Gastrocnemius medialis (tissue), 4 donors: ENCODE data around the gene PEBP1. TPM values are rescaled to one million over a fixed set of nuclear protein-coding genes. Genes with fewer than 3 reads are reported as not detected.

Source experiments
- ATAC-seq, 2 donors: fragments of 150-250 bp; one replicate each; pipeline ENCODE4 v1.9.1; 2016
- DNase-seq, 2 donors: peaks; one replicate each; pipeline ENCODE4 v3.0.0-alpha.2; 2019
- H3K27ac ChIP-seq, 4 donors: fragments of 200-600 bp; sonication (generic); 1 replicate in 1 of 4; 2 replicates in 3 of 4; pipeline ENCODE4 v1.5.1; 2016 to 2018; ENCODE audit warnings: mild to moderate bottlenecking in 2 of 4, moderate library complexity in 1 of 4
- H3K27me3 ChIP-seq, 3 donors: fragments of 200-600 bp; sonication (generic) in 2 of 3; 1 replicate in 1 of 3; 2 replicates in 2 of 3; pipeline versions ENCODE4 v1.5.1 to v1.6.0; 2016 to 2019; ENCODE audit warnings: mild to moderate bottlenecking in 1 of 3, moderate library complexity in 1 of 3
- H3K36me3 ChIP-seq, 2 donors: fragments of 200-600 bp; sonication (generic) in 1 of 2; one replicate each; pipeline ENCODE4 v1.5.1; 2017 to 2018
- H3K4me1 ChIP-seq, 2 donors: fragments of 200-600 bp; sonication (generic) in 1 of 2; one replicate each; pipeline ENCODE4 v1.5.1; 2016 to 2017; ENCODE audit warnings: mild to moderate bottlenecking in 2 of 2
- H3K4me3 ChIP-seq, 4 donors: fragments of 200-600 bp; sonication (generic) in 3 of 4; 1 replicate in 1 of 4; 2 replicates in 3 of 4; pipeline ENCODE4 v1.5.1; 2016 to 2019; ENCODE audit warnings: mild to moderate bottlenecking in 2 of 4
- H3K9me3 ChIP-seq, 3 donors: fragments of 200-600 bp; sonication (generic) in 2 of 3; 1 replicate in 1 of 3; 2 replicates in 2 of 3; pipeline ENCODE4 v1.5.1; 2016 to 2019
- CTCF ChIP-seq, 5 experiments: fragments of 450-650 bp in 3 of 5; fragments of 200-600 bp in 2 of 5; sonication (generic) in 2 of 5; IDR thresholded peaks in 4 of 5; conservative IDR thresholded peaks in 1 of 5; 1 replicate in 4 of 5; 2 replicates in 1 of 5; pipeline ENCODE4 v1.5.1; 2016 to 2019; ENCODE audit warnings: antibody characterized with exemption in 5 of 5, mild to moderate bottlenecking in 3 of 5, moderate library complexity in 3 of 5
- POLR2A ChIP-seq, 2 donors: fragments of 450-650 bp; IDR thresholded peaks; one replicate each; pipeline ENCODE4 v1.6.1; 2017; ENCODE audit warnings: antibody characterized with exemption in 2 of 2, mild to moderate bottlenecking in 2 of 2, moderate library complexity in 2 of 2
- in situ Hi-C, 4 donors: fragments of 200-750 bp; cut with MboI; loops; one replicate each; pipeline versions ENCODE4 v1.15.0 to v1.8.0; 2017; ENCODE audit warnings: low sequenced_read_pairs in 4 of 4
- intact Hi-C: fragments of 100-400 bp; cut with DNase I; formaldehyde crosslinking; loops from one replicate; pipeline ENCODE4 v1.15.1; 2023; ENCODE audit warnings: low total_unique reads
- total RNA-seq, 4 donors: library from RNA; depleted of rRNA; stranded (reverse); fragments of >200 nt; gene quantifications; one replicate each; pipeline versions ENCODE4 v1.1.0 to v1.2.3, GENCODE V29; 2016

Gene PEBP1
- total RNA-seq, 4 donors from 2014 or later = 306 to 442 (median 330) TPM

GRCh38 chr12:118193477-118193876 is 57.6 kb downstream of the PEBP1 start:
- Histone ChIP-seq H3K4me1 (peaks cover 26 to 32% of the 10 kb centered on the region in 2 donors), H3K9me3 (no peaks in the 10 kb centered on the region), H3K4me3 (no peak overlapping the region), H3K27me3 (no peaks in the 10 kb centered on the region), H3K36me3 (peaks cover 2 to 8% of the 10 kb centered on the region in 2 donors), H3K27ac (no peak overlapping the region)
- ATAC-seq = no peak
- no peak for TF ChIP-seq CTCF (IDR thresholded peaks at IDR 0.05 in 4 of 5, conservative IDR thresholded peaks at IDR 0.05 in 1 of 5)
- no peak for DNase-seq
- intact Hi-C loops (no loop called here), in situ Hi-C loops (no loop called here)

- in situ Hi-C loops = no loop called here
- no peak for DNase-seq
- ATAC-seq = no peak
- intact Hi-C loops = no loop called here
- Histone ChIP-seq H3K36me3 (peaks cover 2 to 13% of the 10 kb centered on the region in 2 donors), H3K9me3 (no peaks in the 10 kb centered on the region), H3K27me3 (no peaks in the 10 kb centered on the region), H3K4me3 (no peak overlapping the region), H3K27ac (no peak overlapping the region), H3K4me1 (peaks cover 21 to 27% of the 10 kb centered on the region in 2 donors)
- TF ChIP-seq POLR2A (IDR thresholded peaks at IDR 0.05) (no peak), CTCF (IDR thresholded peaks at IDR 0.05 in 4 of 5, conservative IDR thresholded peaks at IDR 0.05 in 1 of 5) (no peak)
These were observed 58.0 kb downstream of the PEBP1 start for GRCh38 chr12:118193958-118194357.

Other genes starting within 250 kb of the PEBP1 start
- gene KSR2, start 167.1 kb upstream of the PEBP1 start, total RNA-seq = under 1 TPM in 2 of 4 donors, not detected in 2; 0.02 to 0.10 TPM
- 1 to 10 TPM; 3.5 to 9.9 (median 5.4) TPM for gene RFC5, start 119.4 kb upstream of the PEBP1 start, total RNA-seq
- 100 to 1,000 TPM in 2 of 4 donors, 10 to 100 TPM in 2; 83.5 to 133 (median 93.5) TPM for gene WSB2, start 74.9 kb upstream of the PEBP1 start, total RNA-seq
- 10 to 100 TPM in 3 of 4 donors, 1 to 10 TPM in 1; 9.3 to 22.1 (median 17.0) TPM for gene VSIG10, start 32.1 kb upstream of the PEBP1 start, total RNA-seq
- 10 to 100 TPM; 13.5 to 24.5 (median 15.1) TPM for gene TAOK3, start 236.8 kb downstream of the PEBP1 start, total RNA-seq
- gene SUDS3, start 240.4 kb downstream of the PEBP1 start, total RNA-seq = 10 to 100 TPM; 17.0 to 33.2 (median 29.1) TPM